ENCODE results near the gene OR14A16. TPM values are rescaled to one million over a fixed set of nuclear protein-coding genes. Genes with fewer than 3 reads are reported as not detected.

Gene OR14A16
- total RNA-seq, 2 experiments from 2014 or later: not detected

GRCh38 chr1:247845011-247845692 lies 21.2 kb upstream of the OR14A16 start:
- intact Hi-C loops (cut with DNase I, micrococcal nuclease): no loop called here
- H3K36me3 Mint-ChIP-seq (ENCODE audit: low read depth): no peaks in the 10 kb centered on the region
- no peak overlapping the region for H3K4me3 Mint-ChIP-seq
- H3K4me1 Mint-ChIP-seq: peaks cover 3% of the 10 kb centered on the region
- DNase-seq (no peak), ATAC-seq (no peak)
- CTCF ChIA-PET: no interaction called here
- no peaks in the 10 kb centered on the region for H3K9me3 Mint-ChIP-seq (ENCODE audit: low read depth)
- POLR2A ChIA-PET: no interaction called here
- H3K27me3 Mint-ChIP-seq: peaks cover 2% of the 10 kb centered on the region
- no peak overlapping the region for H3K27ac Mint-ChIP-seq

GRCh38 chr1:247843411-247843810 lies 19.5 kb upstream of the OR14A16 start:
- H3K4me1 Mint-ChIP-seq: peaks cover 3% of the 10 kb centered on the region
- H3K4me3 Mint-ChIP-seq: no peak overlapping the region
- H3K27me3 Mint-ChIP-seq: peaks cover 1% of the 10 kb centered on the region
- no peak for ATAC-seq
- ChIA-PET CTCF (no interaction called here), POLR2A (no interaction called here)
- H3K27ac Mint-ChIP-seq: no peak overlapping the region
- H3K9me3 Mint-ChIP-seq (ENCODE audit: low read depth): no peaks in the 10 kb centered on the region
- DNase-seq: no peak
- H3K36me3 Mint-ChIP-seq (ENCODE audit: low read depth): no peaks in the 10 kb centered on the region
- intact Hi-C loops (cut with DNase I, micrococcal nuclease): no loop called here

- H3K9me3 Mint-ChIP-seq (ENCODE audit: low read depth): no peaks in the 10 kb centered on the region
- ATAC-seq (no peak), DNase-seq (no peak)
- ChIA-PET POLR2A (no interaction called here), CTCF (no interaction called here)
- H3K27me3 Mint-ChIP-seq: peaks cover under 1% of the 10 kb centered on the region
- H3K36me3 Mint-ChIP-seq (ENCODE audit: low read depth): no peaks in the 10 kb centered on the region
- H3K4me3 Mint-ChIP-seq: no peak within 1 kb of the TSS
- H3K27ac Mint-ChIP-seq: no peak within 1 kb of the TSS
- intact Hi-C loops (cut with DNase I, micrococcal nuclease): no loop called here
- H3K4me1 Mint-ChIP-seq: peaks cover 3% of the 10 kb centered on the region
Observed at GRCh38 chr1:247841796-247842195, 17.9 kb upstream of the OR14A16 start, which contains the start of gene OR11L1. TSS of gene OR11L1 (minus strand) at chr1:247841896. CDS start at chr1:247841896, 0 bp downstream.

- intact Hi-C loops (cut with DNase I, micrococcal nuclease): no loop called here
- no peak overlapping the region for H3K4me3 Mint-ChIP-seq
- ChIA-PET CTCF (no interaction called here), POLR2A (no interaction called here)
- H3K36me3 Mint-ChIP-seq (ENCODE audit: low read depth): no peaks in the 10 kb centered on the region
- H3K27ac Mint-ChIP-seq: no peak overlapping the region
- H3K27me3 Mint-ChIP-seq: peaks cover 2% of the 10 kb centered on the region
- H3K4me1 Mint-ChIP-seq: peaks cover 3% of the 10 kb centered on the region
- ATAC-seq (no peak), DNase-seq (no peak)
- no peaks in the 10 kb centered on the region for H3K9me3 Mint-ChIP-seq (ENCODE audit: low read depth)
Observed at GRCh38 chr1:247840818-247841217, 16.9 kb upstream of the OR14A16 start.

GRCh38 chr1:247833601-247834000 lies 9.7 kb upstream of the OR14A16 start:
- intact Hi-C loops (cut with DNase I, micrococcal nuclease): no loop called here
- Mint-ChIP-seq H3K27me3 (peaks cover 11% of the 10 kb centered on the region), H3K4me1 (no peaks in the 10 kb centered on the region), H3K4me3 (no peak overlapping the region), H3K36me3 (ENCODE audit: low read depth) (no peaks in the 10 kb centered on the region), H3K9me3 (ENCODE audit: low read depth) (no peaks in the 10 kb centered on the region), H3K27ac (no peak overlapping the region)
- DNase-seq (no peak), ATAC-seq (no peak)
- POLR2A ChIA-PET: no interaction called here
- CTCF ChIA-PET: no interaction called here

GRCh38 chr1:247829656-247830055 lies 5.7 kb upstream of the OR14A16 start:
- Mint-ChIP-seq H3K36me3 (ENCODE audit: low read depth) (no peaks in the 10 kb centered on the region), H3K4me1 (no peaks in the 10 kb centered on the region), H3K9me3 (ENCODE audit: low read depth) (no peaks in the 10 kb centered on the region), H3K27me3 (peaks cover 9% of the 10 kb centered on the region), H3K27ac (no peak overlapping the region), H3K4me3 (no peak overlapping the region)
- ATAC-seq: no peak
- intact Hi-C loops (cut with DNase I, micrococcal nuclease): no loop called here
- CTCF ChIA-PET: interaction anchor here (0.7 kb wide), 1 partner anchor 15 kb away, joined by 3 read pairs; no protein-coding TSS in a partner anchor
- no peak for DNase-seq
- POLR2A ChIA-PET: no interaction called here

- no peak for ATAC-seq
- H3K9me3 Mint-ChIP-seq (ENCODE audit: low read depth): no peaks in the 10 kb centered on the region
- intact Hi-C loops (cut with DNase I, micrococcal nuclease): no loop called here
- ChIA-PET POLR2A (no interaction called here), CTCF (no interaction called here)
- no peaks in the 10 kb centered on the region for H3K4me1 Mint-ChIP-seq
- H3K4me3 Mint-ChIP-seq: no peak overlapping the region
- no peak for DNase-seq
- no peak overlapping the region for H3K27ac Mint-ChIP-seq
- no peaks in the 10 kb centered on the region for H3K27me3 Mint-ChIP-seq
- H3K36me3 Mint-ChIP-seq (ENCODE audit: low read depth): no peaks in the 10 kb centered on the region
Observed at GRCh38 chr1:247825362-247825761, 1.4 kb upstream of the OR14A16 start.

GRCh38 chr1:247822060-247822459 lies 1.9 kb downstream of the OR14A16 start:
- H3K27ac Mint-ChIP-seq: no peak overlapping the region
- H3K36me3 Mint-ChIP-seq (ENCODE audit: low read depth): no peaks in the 10 kb centered on the region
- ChIA-PET CTCF (no interaction called here), POLR2A (no interaction called here)
- no peak for ATAC-seq
- H3K27me3 Mint-ChIP-seq: no peaks in the 10 kb centered on the region
- DNase-seq: no peak
- no peaks in the 10 kb centered on the region for H3K4me1 Mint-ChIP-seq
- no peaks in the 10 kb centered on the region for H3K9me3 Mint-ChIP-seq (ENCODE audit: low read depth)
- intact Hi-C loops (cut with DNase I, micrococcal nuclease): no loop called here
- no peak overlapping the region for H3K4me3 Mint-ChIP-seq

GRCh38 chr1:247812637-247813036 lies 11.3 kb downstream of the OR14A16 start:
- H3K9me3 Mint-ChIP-seq (ENCODE audit: low read depth): no peaks in the 10 kb centered on the region
- intact Hi-C loops (cut with DNase I, micrococcal nuclease): no loop called here
- CTCF ChIA-PET: no interaction called here

GRCh38 chr1:247797518-247797917 lies 26.4 kb downstream of the OR14A16 start:
- intact Hi-C loops (cut with DNase I, micrococcal nuclease): no loop called here
- H3K27ac Mint-ChIP-seq: no peak overlapping the region
- CTCF ChIA-PET: no interaction called here

More at GRCh38 chr1:247812637-247813036, 11.3 kb downstream of the OR14A16 start:
- Mint-ChIP-seq H3K36me3 (ENCODE audit: low read depth) (no peaks in the 10 kb centered on the region), H3K4me1 (no peaks in the 10 kb centered on the region), H3K4me3 (no peak overlapping the region), H3K27me3 (no peaks in the 10 kb centered on the region), H3K27ac (no peak overlapping the region)
- DNase-seq (no peak), ATAC-seq (no peak)
- POLR2A ChIA-PET: no interaction called here

GRCh38 chr1:247769603-247770002 lies 54.3 kb downstream of the OR14A16 start:
- no peak for DNase-seq
- H3K27ac Mint-ChIP-seq: no peak overlapping the region
- no peaks in the 10 kb centered on the region for H3K4me1 Mint-ChIP-seq
- H3K27me3 Mint-ChIP-seq: no peaks in the 10 kb centered on the region
- H3K36me3 Mint-ChIP-seq (ENCODE audit: low read depth): no peaks in the 10 kb centered on the region
- H3K9me3 Mint-ChIP-seq (ENCODE audit: low read depth): peaks cover 2% of the 10 kb centered on the region
- CTCF ChIA-PET: no interaction called here
- POLR2A ChIA-PET: no interaction called here
- intact Hi-C loops (cut with DNase I, micrococcal nuclease): no loop called here
- no peak for ATAC-seq
- no peak overlapping the region for H3K4me3 Mint-ChIP-seq

More at GRCh38 chr1:247797518-247797917, 26.4 kb downstream of the OR14A16 start:
- Mint-ChIP-seq H3K4me3 (no peak overlapping the region), H3K27me3 (peaks cover 6% of the 10 kb centered on the region), H3K4me1 (no peaks in the 10 kb centered on the region), H3K36me3 (ENCODE audit: low read depth) (no peaks in the 10 kb centered on the region), H3K9me3 (ENCODE audit: low read depth) (peaks cover 4% of the 10 kb centered on the region)
- DNase-seq (no peak), ATAC-seq (no peak)
- POLR2A ChIA-PET: no interaction called here

Measured in activated CD4-positive, alpha-beta T cell treated with anti-CD3 and anti-CD28 coated beads for 36 hours (primary cell).